ENCODE results near the gene ERI3.

ERI3 gene

DNA sequence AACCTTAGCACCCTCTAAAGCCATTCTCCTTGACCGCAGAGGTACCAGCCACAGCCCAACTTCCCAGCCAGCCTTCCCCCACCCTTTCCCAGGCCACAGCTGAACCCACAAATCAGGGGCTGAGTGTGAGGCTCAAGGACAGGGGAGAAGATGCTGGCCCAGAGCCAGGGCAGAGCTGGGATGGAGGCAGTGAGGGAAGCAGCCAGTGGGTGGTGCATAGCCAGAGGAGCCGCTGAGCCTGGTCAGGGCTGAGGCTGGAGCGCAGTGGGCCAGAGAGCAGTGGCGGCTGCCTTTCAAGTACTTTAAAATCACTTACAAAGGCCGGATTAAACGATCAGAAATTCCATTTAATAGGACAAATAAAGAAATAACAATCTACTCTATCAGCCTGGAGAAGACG lies 105.5 kb downstream of the ERI3 start:
- no peak for DNase-seq (ENCODE audit: low read depth)

DNA sequence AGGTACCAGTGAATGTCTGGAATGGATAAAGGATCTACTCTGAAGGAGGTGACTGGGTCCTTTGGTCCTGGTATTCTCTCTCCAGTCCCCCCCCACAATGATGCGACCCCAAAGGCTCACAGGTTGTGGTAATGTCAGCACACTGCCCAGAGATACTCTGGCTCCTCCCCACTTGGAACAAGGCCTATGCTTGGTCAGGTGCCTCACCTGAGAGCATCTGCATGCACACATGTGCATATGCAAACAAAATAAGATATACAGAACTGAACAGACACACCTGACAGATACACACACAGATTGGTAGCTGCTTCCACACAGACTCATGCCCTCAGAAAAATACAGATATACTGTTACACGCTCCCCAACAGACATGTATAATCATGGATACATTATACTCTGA lies 108.3 kb downstream of the ERI3 start:
- DNase-seq (ENCODE audit: low read depth), result no peak
- H3K4me3 ChIP-seq (ENCODE audit: low read length), result no peak overlapping the region
- TF ChIP-seq, protein P1, sequence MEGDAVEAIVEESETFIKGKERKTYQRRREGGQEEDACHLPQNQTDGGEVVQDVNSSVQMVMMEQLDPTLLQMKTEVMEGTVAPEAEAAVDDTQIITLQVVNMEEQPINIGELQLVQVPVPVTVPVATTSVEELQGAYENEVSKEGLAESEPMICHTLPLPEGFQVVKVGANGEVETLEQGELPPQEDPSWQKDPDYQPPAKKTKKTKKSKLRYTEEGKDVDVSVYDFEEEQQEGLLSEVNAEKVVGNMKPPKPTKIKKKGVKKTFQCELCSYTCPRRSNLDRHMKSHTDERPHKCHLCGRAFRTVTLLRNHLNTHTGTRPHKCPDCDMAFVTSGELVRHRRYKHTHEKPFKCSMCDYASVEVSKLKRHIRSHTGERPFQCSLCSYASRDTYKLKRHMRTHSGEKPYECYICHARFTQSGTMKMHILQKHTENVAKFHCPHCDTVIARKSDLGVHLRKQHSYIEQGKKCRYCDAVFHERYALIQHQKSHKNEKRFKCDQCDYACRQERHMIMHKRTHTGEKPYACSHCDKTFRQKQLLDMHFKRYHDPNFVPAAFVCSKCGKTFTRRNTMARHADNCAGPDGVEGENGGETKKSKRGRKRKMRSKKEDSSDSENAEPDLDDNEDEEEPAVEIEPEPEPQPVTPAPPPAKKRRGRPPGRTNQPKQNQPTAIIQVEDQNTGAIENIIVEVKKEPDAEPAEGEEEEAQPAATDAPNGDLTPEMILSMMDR (IDR thresholded peaks at IDR 0.05; ENCODE audit: insufficient read depth, low read depth, low read length, missing control alignments), result no peak

More for the DNA sequence above, 105.5 kb downstream of the ERI3 start:
- TF ChIP-seq, protein P1 (IDR thresholded peaks at IDR 0.05; ENCODE audit: insufficient read depth, low read depth, low read length, missing control alignments), result no peak
- no peak overlapping the region for H3K4me3 ChIP-seq (ENCODE audit: low read length)

DNA sequence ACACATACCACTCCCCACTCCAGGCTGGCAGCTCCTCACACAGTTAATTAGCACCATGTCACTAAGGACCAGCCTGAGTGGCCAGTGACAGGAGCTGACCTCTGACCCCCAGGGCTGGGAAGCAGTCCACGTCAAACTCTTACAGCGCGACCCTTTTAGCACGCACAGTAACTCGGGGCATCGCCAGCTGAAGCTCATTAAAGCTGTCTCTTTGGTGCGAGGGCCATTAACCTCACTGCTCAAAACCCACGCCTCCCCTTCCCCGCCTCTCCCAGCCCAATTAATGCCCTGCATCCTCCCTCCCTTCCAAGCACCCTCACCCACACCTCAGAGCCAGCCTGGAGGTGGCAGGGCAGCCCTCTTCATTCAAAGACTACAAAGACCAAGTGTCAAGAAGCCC lies 110.1 kb downstream of the ERI3 start:
- TF ChIP-seq, protein P1 (IDR thresholded peaks at IDR 0.05; ENCODE audit: insufficient read depth, low read depth, low read length, missing control alignments), result no peak
- no peak for DNase-seq (ENCODE audit: low read depth)
- no peak overlapping the region for H3K4me3 ChIP-seq (ENCODE audit: low read length)

DNA sequence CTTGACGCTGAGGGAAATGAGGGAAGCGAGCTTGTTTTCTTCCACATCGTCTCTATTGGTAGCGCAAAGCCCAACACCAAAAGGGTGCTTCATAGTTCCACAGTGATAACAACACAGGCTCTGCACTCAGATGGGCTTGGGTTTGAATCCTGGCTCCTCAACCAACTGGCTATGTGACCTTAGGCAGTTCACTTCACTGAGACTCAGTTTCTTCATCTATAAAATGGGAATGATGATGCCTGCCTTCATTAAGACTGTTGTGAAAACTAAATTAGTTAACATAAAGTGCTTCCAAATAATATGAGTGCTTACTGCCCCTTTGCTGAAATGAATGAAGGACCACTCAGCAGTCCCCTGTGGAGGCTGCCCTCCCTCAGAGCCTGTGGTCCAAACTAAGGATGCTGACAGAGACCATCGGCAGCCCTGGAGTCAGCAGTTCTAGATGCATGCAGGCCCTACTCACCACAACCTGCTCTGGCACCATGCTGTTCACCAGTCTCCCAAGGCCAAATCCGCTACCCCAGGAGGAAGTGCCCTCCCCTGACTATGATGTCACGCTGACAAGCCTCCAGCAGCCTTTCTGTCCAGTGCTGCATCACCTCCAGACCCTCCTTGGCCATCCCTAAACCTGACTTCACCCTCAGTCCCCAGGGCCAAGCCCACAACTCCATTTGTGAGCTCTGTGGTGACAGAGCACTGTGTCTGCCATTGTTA lies 111.1 kb downstream of the ERI3 start:
- DNase-seq (ENCODE audit: low read depth), result no peak
- H3K4me3 ChIP-seq (ENCODE audit: low read length), result no peak overlapping the region
- TF ChIP-seq, protein P1 (IDR thresholded peaks at IDR 0.05; ENCODE audit: insufficient read depth, low read depth, low read length, missing control alignments), result no peak

DNA sequence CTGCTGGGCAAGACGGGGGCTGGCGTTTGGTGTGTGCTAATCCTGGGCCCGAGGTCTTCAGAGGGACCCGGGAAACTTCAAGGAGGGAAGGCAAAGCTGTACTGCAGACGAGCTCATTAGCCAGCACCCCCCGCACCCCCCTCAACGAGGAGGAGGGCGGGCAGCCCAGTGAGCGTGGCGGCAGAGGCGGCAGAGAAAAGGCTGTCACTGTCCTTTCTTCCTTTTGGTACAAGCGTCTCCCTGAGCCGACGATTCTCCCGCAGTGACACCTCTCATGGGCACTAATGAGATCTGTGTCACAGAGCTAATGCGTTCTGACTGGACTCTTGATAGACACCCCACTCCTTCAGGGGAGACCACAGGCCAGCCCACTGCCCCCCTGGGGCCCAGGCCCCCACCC lies 112.3 kb downstream of the ERI3 start:
- TF ChIP-seq, protein P1 (IDR thresholded peaks at IDR 0.05; ENCODE audit: insufficient read depth, low read depth, low read length, missing control alignments), result no peak
- H3K4me3 ChIP-seq (ENCODE audit: low read length), result no peak overlapping the region
- DNase-seq (ENCODE audit: low read depth), result no peak

DNA sequence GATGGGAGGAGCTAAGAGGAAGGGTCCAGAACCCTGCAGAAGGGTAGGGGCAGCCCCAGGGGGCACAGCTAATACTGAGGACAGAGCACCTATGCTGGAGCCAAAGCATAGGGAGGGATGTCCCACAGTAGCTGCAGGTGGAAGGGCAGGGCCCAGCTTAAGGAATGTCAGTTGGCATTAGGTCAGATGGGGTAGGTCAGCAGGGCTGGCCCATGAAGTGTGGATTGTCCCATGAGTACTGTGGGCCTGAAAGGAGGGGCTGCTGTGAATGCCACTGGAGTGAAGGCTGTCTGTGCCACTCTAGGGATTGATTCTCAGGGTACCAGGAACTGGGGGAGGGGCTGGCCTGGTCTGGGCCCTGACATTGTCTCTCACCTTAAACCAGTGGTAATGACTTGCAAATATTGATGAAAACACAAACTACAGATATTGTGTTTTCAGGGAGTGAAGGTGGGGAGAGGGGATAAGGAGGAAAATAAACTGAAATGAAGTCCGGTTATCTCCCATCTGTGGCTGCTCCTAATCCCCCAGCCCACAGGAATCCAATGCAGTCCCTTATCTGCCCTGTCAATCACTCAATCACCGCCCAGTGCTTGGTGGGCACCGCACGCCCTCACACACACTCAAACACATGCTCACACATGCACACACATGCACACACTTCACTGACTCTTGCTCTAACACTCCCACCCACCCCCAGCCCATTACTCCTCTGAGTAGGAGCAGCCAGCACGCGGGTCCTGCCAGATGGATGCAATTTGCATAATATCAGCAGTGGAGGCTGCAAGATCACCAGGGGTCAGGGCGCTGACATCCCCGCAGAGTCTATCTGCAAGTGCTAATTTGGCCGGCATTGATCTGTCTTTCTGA lies 114.0 kb downstream of the ERI3 start:
- TF ChIP-seq, protein P1 (IDR thresholded peaks at IDR 0.05; ENCODE audit: insufficient read depth, low read depth, low read length, missing control alignments), result no peak
- no peak for DNase-seq (ENCODE audit: low read depth)
- H3K4me3 ChIP-seq (ENCODE audit: low read length), result no peak overlapping the region
